A673 (cell line): Measurements from ENCODE around the gene ZNF296. TPM values are rescaled to one million over a fixed set of nuclear protein-coding genes. Genes with fewer than 3 reads are reported as not detected.

Experiments
- BruUV-seq: library from RNA; stranded (reverse); fragments of 400-500 nt; replicated peaks from 2 replicates; lab custom pipeline; 2021; lab: Mats Ljungman, UMichigan
- CTCF ChIA-PET: fragments of 300-600 bp; sonication (Branson Sonifier 250); formaldehyde crosslinking; loops from one replicate; lab custom pipeline; 2022; ENCODE audit warnings: antibody characterized with exemption; lab: Charles Lee
- POLR2A ChIA-PET: fragments of 300-600 bp; sonication (Branson Sonifier 250); formaldehyde crosslinking; loops from one replicate; lab custom pipeline; 2022; ENCODE audit warnings: antibody characterized with exemption; ENCODE audit not compliant: low non-redundant PET; lab: Charles Lee
- DNase-seq: peaks from one replicate; pipeline ENCODE4 v3.0.0-alpha.2; 2015; ENCODE audit warnings: low spot score
- H3K27ac ChIP-seq: fragments of 200-600 bp; sonication (generic); 2 replicates; pipeline ENCODE4 v1.5.1; 2016; ENCODE audit warnings: mixed run types, low read depth, mild to moderate bottlenecking, mixed read lengths, antibody characterized with exemption, low read length; ENCODE audit not compliant: poor library complexity, severe bottlenecking
- H3K27me3 ChIP-seq: fragments of 200-600 bp; sonication (generic); replicated peaks from 2 replicates; pipeline ENCODE4 v1.6.1; 2017; ENCODE audit warnings: mixed run types, low read depth, mild to moderate bottlenecking, mixed read lengths, antibody characterized with exemption, low read length; ENCODE audit not compliant: insufficient read depth, poor library complexity
- H3K36me3 ChIP-seq: fragments of 200-600 bp; sonication (generic); 2 replicates; pipeline ENCODE4 v1.6.1; 2016; ENCODE audit warnings: mixed run types, mild to moderate bottlenecking, mixed read lengths, antibody characterized with exemption, low read length; ENCODE audit not compliant: insufficient read depth, poor library complexity, severe bottlenecking
- H3K4me1 ChIP-seq: fragments of 200-600 bp; sonication (generic); 2 replicates; pipeline ENCODE4 v1.6.1; 2017; ENCODE audit warnings: mixed run types, mild to moderate bottlenecking, mixed read lengths, antibody characterized with exemption, low read length; ENCODE audit not compliant: insufficient read depth, poor library complexity, severe bottlenecking
- H3K4me3 ChIP-seq: fragments of 200-600 bp; sonication (generic); 2 replicates; pipeline ENCODE4 v1.5.1; 2016; ENCODE audit warnings: low read depth, mixed run types, mild to moderate bottlenecking, mixed read lengths, low read length; ENCODE audit not compliant: poor library complexity, severe bottlenecking
- H3K9me3 ChIP-seq: fragments of 200-600 bp; sonication (generic); 2 replicates; pipeline ENCODE4 v1.6.1; 2016; ENCODE audit warnings: mixed run types, low read depth, mild to moderate bottlenecking, mixed read lengths, antibody characterized with exemption, low read length; ENCODE audit not compliant: poor library complexity, severe bottlenecking
- EZH2 ChIP-seq: fragments of 200-600 bp; sonication (generic); IDR thresholded peaks from 2 replicates; pipeline ENCODE4 v1.6.1; 2017; ENCODE audit warnings: borderline replicate concordance, low read depth, mild to moderate bottlenecking, mixed read lengths, antibody characterized with exemption, low read length; ENCODE audit not compliant: poor library complexity, severe bottlenecking
- intact Hi-C: fragments of 100-400 bp; cut with micrococcal nuclease; formaldehyde crosslinking; loops from one replicate; pipeline ENCODE4 v1.10.0; 2022; ENCODE audit not compliant: unreplicated experiment
- total RNA-seq: library from RNA; stranded (reverse); gene quantifications from 2 replicates; pipeline ENCODE4 v1.2.3, GENCODE V29; 2021
- TF ChIP-seq, protein P1 (sequence below): fragments of 300-800, 200-600 bp; sonication (generic); conservative IDR thresholded peaks from 2 replicates; pipeline ENCODE4 v1.5.1; 2017; ENCODE audit warnings: low read depth, mild to moderate bottlenecking, antibody characterized with exemption, low read length, moderate library complexity, mixed read lengths

Gene ZNF296
- total RNA-seq, 1 experiment from 2014 or later: 3.0 TPM

DNA sequence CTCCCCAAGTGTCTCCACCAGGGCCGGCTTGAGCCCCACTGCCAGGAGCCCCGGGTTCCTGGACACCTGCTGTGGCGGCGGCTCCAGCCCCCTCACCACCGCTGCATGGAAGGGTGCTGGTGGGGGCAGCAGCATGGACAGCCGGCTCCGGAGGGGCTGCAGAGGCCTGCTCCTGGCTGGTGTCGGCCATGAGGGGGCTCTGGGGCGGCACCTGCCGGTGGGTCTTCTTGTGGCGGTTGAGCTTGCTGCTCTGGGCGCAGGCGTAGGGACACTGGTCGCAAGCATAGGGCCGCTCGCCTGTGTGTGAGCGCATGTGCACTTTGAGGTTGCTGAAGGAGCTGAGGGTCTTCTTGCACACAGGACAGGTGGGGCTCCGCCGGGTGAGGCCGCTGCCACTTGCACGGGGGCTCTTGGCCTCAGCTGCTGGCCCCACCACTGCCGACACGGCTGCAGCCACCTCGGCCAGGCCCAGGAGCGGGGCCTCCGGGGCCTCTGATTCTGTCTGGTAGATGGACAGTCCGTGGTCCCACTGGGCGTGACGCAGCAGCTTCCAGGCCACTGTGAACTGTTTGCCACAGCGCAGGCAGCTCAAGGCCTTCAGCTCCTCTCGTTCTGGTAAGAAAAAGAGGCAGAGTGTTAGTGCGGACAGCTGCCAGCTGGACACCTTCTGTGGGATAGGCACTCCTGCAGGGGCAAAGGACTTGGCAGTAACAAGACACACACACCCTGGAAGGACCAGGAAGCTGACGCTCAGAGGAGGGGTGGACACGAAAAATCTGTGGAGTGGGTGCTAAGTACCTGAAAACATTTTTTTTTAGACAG lies 4.1 kb downstream of the ZNF296 start:
- ChIA-PET CTCF (interaction anchor here (1.1 to 1.2 kb wide), 2 partner anchors 13 to 34 kb away, joined by 3 to 8 read pairs; partner anchors contain the start of gene CLASRP), POLR2A (interaction anchor here (0.9 kb wide), 1 partner anchor 32 kb away, joined by 5 read pairs; no protein-coding TSS in a partner anchor)
- Histone ChIP-seq H3K9me3 (no peaks in the 10 kb centered on the region), H3K4me1 (peaks cover 6% of the 10 kb centered on the region), H3K27me3 (no peaks in the 10 kb centered on the region), H3K36me3 (peaks cover 30% of the 10 kb centered on the region), H3K4me3 (no peak overlapping the region), H3K27ac (no peak overlapping the region)
- no TSS peak for BruUV-seq
- TF ChIP-seq, protein P1, sequence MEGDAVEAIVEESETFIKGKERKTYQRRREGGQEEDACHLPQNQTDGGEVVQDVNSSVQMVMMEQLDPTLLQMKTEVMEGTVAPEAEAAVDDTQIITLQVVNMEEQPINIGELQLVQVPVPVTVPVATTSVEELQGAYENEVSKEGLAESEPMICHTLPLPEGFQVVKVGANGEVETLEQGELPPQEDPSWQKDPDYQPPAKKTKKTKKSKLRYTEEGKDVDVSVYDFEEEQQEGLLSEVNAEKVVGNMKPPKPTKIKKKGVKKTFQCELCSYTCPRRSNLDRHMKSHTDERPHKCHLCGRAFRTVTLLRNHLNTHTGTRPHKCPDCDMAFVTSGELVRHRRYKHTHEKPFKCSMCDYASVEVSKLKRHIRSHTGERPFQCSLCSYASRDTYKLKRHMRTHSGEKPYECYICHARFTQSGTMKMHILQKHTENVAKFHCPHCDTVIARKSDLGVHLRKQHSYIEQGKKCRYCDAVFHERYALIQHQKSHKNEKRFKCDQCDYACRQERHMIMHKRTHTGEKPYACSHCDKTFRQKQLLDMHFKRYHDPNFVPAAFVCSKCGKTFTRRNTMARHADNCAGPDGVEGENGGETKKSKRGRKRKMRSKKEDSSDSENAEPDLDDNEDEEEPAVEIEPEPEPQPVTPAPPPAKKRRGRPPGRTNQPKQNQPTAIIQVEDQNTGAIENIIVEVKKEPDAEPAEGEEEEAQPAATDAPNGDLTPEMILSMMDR: no peak
- TF ChIP-seq EZH2: no peak
- no peak for DNase-seq
- intact Hi-C loops: no loop called here

DNA sequence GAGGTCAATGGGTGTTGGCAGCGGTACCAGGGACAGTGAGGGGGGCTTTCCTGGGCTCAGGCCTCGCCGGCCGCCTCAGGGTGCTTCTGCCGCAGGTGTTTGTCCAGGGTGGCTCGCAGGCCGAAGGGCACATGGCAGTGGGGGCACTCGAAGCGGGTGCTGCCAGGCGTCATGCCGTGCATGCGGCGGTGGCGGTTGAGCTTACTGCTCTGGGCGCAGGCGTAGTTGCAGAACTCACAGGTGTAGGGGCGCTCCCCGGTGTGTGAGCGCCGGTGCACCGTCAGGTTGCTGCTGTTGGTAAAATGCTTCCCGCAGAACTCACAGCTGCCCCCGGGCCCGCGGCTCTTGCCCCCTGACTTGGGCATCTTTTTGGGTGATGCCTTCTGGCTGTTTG lies 4.7 kb downstream of the ZNF296 start:
- peaks cover 6% of the 10 kb centered on the region for H3K4me1 ChIP-seq
- ChIA-PET CTCF (interaction anchor here (1.1 to 1.2 kb wide), 2 partner anchors 12 to 33 kb away, joined by 3 to 8 read pairs; partner anchors contain the start of gene CLASRP), POLR2A (no interaction called here)
- H3K9me3 ChIP-seq: no peaks in the 10 kb centered on the region
- intact Hi-C loops: no loop called here
- no peak for DNase-seq
- no peak overlapping the region for H3K4me3 ChIP-seq
- no TSS peak for BruUV-seq
- peaks cover 35% of the 10 kb centered on the region for H3K36me3 ChIP-seq
- TF ChIP-seq EZH2: no peak
- TF ChIP-seq, protein P1: no peak
- H3K27me3 ChIP-seq: no peaks in the 10 kb centered on the region
- no peak overlapping the region for H3K27ac ChIP-seq

DNA sequence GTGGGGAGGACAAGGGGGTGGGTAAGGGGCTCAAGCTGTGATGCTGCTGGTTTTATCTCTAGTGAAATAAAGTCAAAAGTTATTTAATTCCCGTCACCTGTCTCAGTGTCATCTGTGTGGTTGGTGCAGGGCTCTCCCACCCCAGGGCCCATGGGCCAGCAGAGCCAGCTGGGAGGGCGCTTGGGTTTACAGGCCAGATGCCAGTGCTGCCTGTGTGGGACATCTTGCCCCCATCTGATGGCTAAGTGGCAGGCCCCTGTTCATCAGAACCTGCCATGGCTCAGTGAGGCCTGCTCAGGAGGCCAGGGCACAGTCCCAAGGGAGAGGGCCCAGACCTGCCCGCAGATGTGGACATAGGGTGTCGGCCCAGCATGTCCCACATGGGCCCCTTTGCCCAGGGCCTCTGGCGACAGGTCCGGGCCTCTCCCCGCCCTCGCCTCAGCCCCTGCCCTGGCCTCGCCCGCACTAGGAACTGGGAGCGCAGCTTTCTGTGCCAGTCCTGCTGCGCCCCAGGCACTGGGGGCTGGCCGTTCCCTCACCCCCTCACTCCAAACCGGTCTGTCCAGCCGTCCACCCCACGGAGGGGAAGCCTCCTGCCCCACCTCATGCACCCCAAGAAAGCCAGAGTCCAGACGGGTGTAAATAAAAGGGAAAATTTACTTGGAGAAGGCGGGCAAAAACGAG lies 5.3 kb downstream of the ZNF296 start:
- Histone ChIP-seq H3K4me3 (no peak overlapping the region), H3K4me1 (peaks cover 5% of the 10 kb centered on the region), H3K27ac (no peak overlapping the region), H3K9me3 (no peaks in the 10 kb centered on the region), H3K36me3 (peaks cover 35% of the 10 kb centered on the region), H3K27me3 (no peaks in the 10 kb centered on the region)
- DNase-seq: no peak
- BruUV-seq: no TSS peak
- TF ChIP-seq, protein P1: no peak
- TF ChIP-seq EZH2: no peak
- ChIA-PET CTCF (no interaction called here), POLR2A (no interaction called here)
- intact Hi-C loops: no loop called here
